IMR-90 (cell line): ENCODE measurements around the gene KRT5. TPM values are rescaled to one million over a fixed set of nuclear protein-coding genes. Genes with fewer than 3 reads are reported as not detected.

Experiments used
- ATAC-seq: fragments of 200-7000 bp; cut with Tn5 transposase; 2 replicates; pipeline ENCODE4 v1.9.1; 2020; ENCODE audit warnings: low read depth, mild to moderate bottlenecking, moderate library complexity
- BruUV-seq: library from RNA; stranded (reverse); fragments of 400-500 nt; replicated peaks from 2 replicates; lab custom pipeline; 2021; lab: Mats Ljungman, UMichigan
- CTCF ChIA-PET: fragments of 300-600 bp; formaldehyde crosslinking; extraction: SDS; loops from one replicate; lab custom pipeline; 2021; ENCODE audit warnings: antibody characterized with exemption; lab: Yijun Ruan, JAX
- POLR2A ChIA-PET: fragments of 300-600 bp; sonication (Branson Sonifier 250); formaldehyde crosslinking; loops from one replicate; lab custom pipeline; 2022; ENCODE audit warnings: antibody characterized with exemption; ENCODE audit not compliant: unreplicated experiment; lab: Charles Lee
- DNase-seq: peaks from one replicate; pipeline ENCODE4 v3.0.0; 2013
- H2AFZ ChIP-seq: replicated peaks from 2 replicates; pipeline ENCODE3; 2013; ENCODE audit warnings: low read length, mild to moderate bottlenecking; ENCODE audit not compliant: poor library complexity
- H2AK5ac ChIP-seq: 2 replicates; pipeline ENCODE4 v1.6.1; 2013; ENCODE audit warnings: low read depth, low read length, inconsistent platforms
- H2AK9ac ChIP-seq: replicated peaks from 2 replicates; pipeline ENCODE3; 2013; ENCODE audit warnings: mild to moderate bottlenecking, low read depth, low read length, moderate library complexity; ENCODE audit not compliant: poor library complexity
- H2BK120ac ChIP-seq: 2 replicates; pipeline ENCODE4 v1.6.1; 2013; ENCODE audit warnings: low read depth, low read length, inconsistent platforms
- H2BK15ac ChIP-seq: 3 replicates; pipeline ENCODE4 v1.6.1; 2013; ENCODE audit warnings: low read depth, low read length, inconsistent platforms
- H2BK20ac ChIP-seq: 2 replicates; pipeline ENCODE4 v1.6.1; 2013; ENCODE audit warnings: low read depth, mild to moderate bottlenecking, inconsistent platforms, low read length, moderate library complexity
- H2BK5ac ChIP-seq: 2 replicates; pipeline ENCODE4 v1.6.1; 2013; ENCODE audit warnings: mild to moderate bottlenecking, low read depth, low read length, inconsistent platforms; ENCODE audit not compliant: poor library complexity, severe bottlenecking
- H3K14ac ChIP-seq: replicated peaks from 2 replicates; pipeline ENCODE4 v1.6.1; 2013; ENCODE audit warnings: low read depth, low read length, inconsistent platforms
- H3K18ac ChIP-seq: 2 replicates; pipeline ENCODE4 v1.6.1; 2013; ENCODE audit warnings: low read depth, low read length, control low read depth
- H3K23ac ChIP-seq: 2 replicates; pipeline ENCODE4 v1.6.1; 2013; ENCODE audit warnings: low read depth, low read length, inconsistent platforms
- H3K27ac ChIP-seq: 2 replicates; pipeline ENCODE4 v1.5.1; 2013; ENCODE audit warnings: mild to moderate bottlenecking, control low read depth, low read length; ENCODE audit not compliant: insufficient read depth
- H3K27me3 ChIP-seq: 2 replicates; pipeline ENCODE4 v1.6.1; 2013; ENCODE audit warnings: low read length; ENCODE audit not compliant: control insufficient read depth, insufficient read depth
- H3K36me3 ChIP-seq: 2 replicates; pipeline ENCODE4 v1.6.1; 2013; ENCODE audit warnings: low read length, mixed read lengths; ENCODE audit not compliant: control insufficient read depth, insufficient read depth
- H3K4ac ChIP-seq: 2 replicates; pipeline ENCODE4 v1.6.1; 2013; ENCODE audit warnings: low read depth, low read length, inconsistent platforms
- H3K4me1 ChIP-seq: 2 replicates; pipeline ENCODE4 v1.6.1; 2013; ENCODE audit warnings: low read length, mixed read lengths; ENCODE audit not compliant: control insufficient read depth, insufficient read depth
- H3K4me2 ChIP-seq: 2 replicates; pipeline ENCODE4 v1.6.1; 2013; ENCODE audit warnings: low read depth, mild to moderate bottlenecking, control low read depth, low read length, moderate library complexity
- H3K4me3 ChIP-seq: 2 replicates; pipeline ENCODE4 v1.5.1; 2013; ENCODE audit warnings: low read depth, mild to moderate bottlenecking, control low read depth, low read length, moderate library complexity; ENCODE audit not compliant: insufficient read depth
- H3K56ac ChIP-seq: 2 replicates; pipeline ENCODE4 v1.6.1; 2013; ENCODE audit warnings: low read length, inconsistent platforms; ENCODE audit not compliant: insufficient read depth; ENCODE audit errors: extremely low read depth
- H3K79me1 ChIP-seq, 2 experiments: 2 replicates each; pipeline ENCODE4 v1.6.1; 2013; ENCODE audit warnings: low read length in 2 of 2, inconsistent platforms in 1 of 2, low read depth in 1 of 2
- H3K9ac ChIP-seq: 2 replicates; pipeline ENCODE4 v1.6.1; 2013; ENCODE audit warnings: low read depth, low read length, control low read depth
- H3K9me1 ChIP-seq: 2 replicates; pipeline ENCODE4 v1.6.1; 2013; ENCODE audit warnings: low read length, inconsistent platforms; ENCODE audit not compliant: insufficient read depth
- H3K9me3 ChIP-seq: 2 replicates; pipeline ENCODE4 v1.6.1; 2013; ENCODE audit warnings: low read length; ENCODE audit not compliant: control insufficient read depth, insufficient read depth
- H4K20me1 ChIP-seq: 2 replicates; pipeline ENCODE4 v1.6.1; 2013; ENCODE audit warnings: low read length, inconsistent platforms; ENCODE audit not compliant: insufficient read depth
- H4K5ac ChIP-seq: 2 replicates; pipeline ENCODE4 v1.6.1; 2013; ENCODE audit warnings: mild to moderate bottlenecking, low read depth, low read length, control low read depth
- H4K8ac ChIP-seq, 2 experiments: 2 replicates each; pipeline ENCODE4 v1.6.1; 2013; ENCODE audit warnings: low read depth in 2 of 2, low read length in 2 of 2, control low read depth in 1 of 2, inconsistent platforms in 1 of 2
- H4K91ac ChIP-seq: 2 replicates; pipeline ENCODE4 v1.6.1; 2013; ENCODE audit warnings: low read depth, low read length, inconsistent platforms; ENCODE audit not compliant: insufficient read depth
- CTCF ChIP-seq: conservative IDR thresholded peaks from 2 replicates; pipeline ENCODE4 v1.5.1; 2012; ENCODE audit warnings: mild to moderate bottlenecking, low read depth, low read length, improper control_type of control experiment
- MXI1 ChIP-seq: IDR thresholded peaks from 2 replicates; pipeline ENCODE4 v1.6.1; 2012; ENCODE audit warnings: low read depth, mild to moderate bottlenecking, low read length, moderate library complexity, borderline replicate concordance
- SMC3 ChIP-seq: fragments of 150-350 bp; IDR thresholded peaks from 2 replicates; pipeline ENCODE4 v1.6.1; 2016; ENCODE audit warnings: low read depth, mild to moderate bottlenecking, antibody characterized with exemption, low read length, moderate library complexity
- USF2 ChIP-seq: fragments of 150-350 bp; IDR thresholded peaks from 2 replicates; pipeline ENCODE4 v1.6.1; 2017; ENCODE audit warnings: mild to moderate bottlenecking, antibody characterized with exemption, low read length, low read depth
- WGBS, 2 experiments: methylation state at CpG; one replicate each; pipeline versions ENCODE4 v1.1.5 to v1.1.7; 2013; ENCODE audit warnings: missing lambda C conversion rate in 2 of 2; ENCODE audit not compliant: insufficient read length in 1 of 2; ENCODE audit errors: extremely low coverage in 2 of 2; 5-methylcytosine and 5-hydroxymethylcytosine counted together
- dilution Hi-C: fragments of 300-500 bp; cut with HindIII; formaldehyde crosslinking; loops from one replicate; pipeline ENCODE4 v1.14.3; 2018; ENCODE audit warnings: low sequenced_read_pairs; ENCODE audit not compliant: unreplicated experiment
- in situ Hi-C: fragments of 300-500 bp; cut with MboI; formaldehyde crosslinking; loops from 3 replicates; pipeline ENCODE4 v1.14.3; 2019; ENCODE audit warnings: low sequenced_read_pairs, inconsistent platforms, mixed read lengths
- intact Hi-C: fragments of 100-400 bp; cut with micrococcal nuclease; formaldehyde crosslinking; loops from 2 replicates; pipeline ENCODE4 v1.10.0; 2022
- polyA plus RNA-seq, 3 experiments: library from polyadenylated mRNA; depleted of rRNA; stranded (reverse); fragments of >200 nt; gene quantifications; 2 replicates each; pipeline ENCODE4 v1.2.3, GENCODE V29; 2012; ENCODE audit warnings: low replicate concordance in 1 of 3
- total RNA-seq: library from RNA; depleted of rRNA; stranded (reverse); fragments of >200 nt; gene quantifications from 2 replicates; pipeline ENCODE4 v1.2.3, GENCODE V29; 2012

The KRT5 gene
- total and polyA plus RNA-seq, 2 of the 4 experiments (the other 2 are of a cell fraction) = not detected

- Histone ChIP-seq H2BK15ac (no peak overlapping the region), H3K36me3 (no peaks in the 10 kb centered on the region), H3K9me1 (no peaks in the 10 kb centered on the region; the same call in 1 of the 2 replicates), H2BK5ac (no peak overlapping the region), H3K56ac (no peak overlapping the region), H2BK120ac (no peak overlapping the region), H3K27me3 (peaks cover 14% of the 10 kb centered on the region), H3K4ac (no peak overlapping the region), H3K27ac (no peak overlapping the region), H3K79me1 (no peaks in the 10 kb centered on the region), H2AK9ac (no peak overlapping the region), H2AFZ (no peak overlapping the region), H4K91ac (no peak overlapping the region), H3K14ac (no peak overlapping the region), H3K18ac (no peak overlapping the region), H3K4me1 (no peaks in the 10 kb centered on the region), H3K9ac (no peak overlapping the region), H3K23ac (no peak overlapping the region), H4K20me1 (no peaks in the 10 kb centered on the region), H3K9me3 (no peaks in the 10 kb centered on the region), H3K4me2 (no peak overlapping the region), H2AK5ac (no peak overlapping the region), H2BK20ac (no peak overlapping the region), H3K4me3 (no peak overlapping the region), H4K5ac (no peak overlapping the region), H4K8ac (no peak overlapping the region)
- BruUV-seq = no TSS peak
- ChIA-PET POLR2A (no interaction called here), CTCF (no interaction called here)
- ATAC-seq (no peak; the same call in 1 of the 2 replicates), DNase-seq (no peak)
- in situ Hi-C loops = no loop called here
- intact Hi-C loops = no loop called here
- WGBS, 2 experiments = 57% methylated on average over 8 of the region's 17 CpGs; no CpG with 5 or more reads in 1 of the 2 experiments
- TF ChIP-seq MXI1 (no peak), CTCF (no peak), SMC3 (no peak), USF2 (no peak)
- dilution Hi-C loops = no loop called here
Observed at GRCh38 chr12:52543985-52544883, 24.0 kb upstream of the KRT5 start.
